Activated CD8-positive, alpha-beta T cell treated with anti-CD3 and anti-CD28 coated beads, Interleukin-2, amount 10 ng/mL, durations not matched to agents 7 days and 5 days (primary cell): ENCODE results near the gene FOXC2. TPM values are rescaled to one million over a fixed set of nuclear protein-coding genes. Genes with fewer than 3 reads are reported as not detected.
"Not testable (repeated sequence)": the region's sequence is repeated elsewhere in the genome, so short reads cannot be mapped to it uniquely, and the experiment has no call there.

Source experiments
- ATAC-seq: fragments of 150-1000 bp; cut with Tn5 transposase; one replicate; pipeline ENCODE4 v1.10.0; 2021; ENCODE audit warnings: moderate library complexity
- CTCF ChIA-PET: fragments of 350-600 bp; sonication (Branson Sonifier 250); formaldehyde crosslinking; loops from one replicate; lab custom pipeline; 2021; ENCODE audit warnings: antibody characterized with exemption; lab: Charles Lee
- POLR2A ChIA-PET: fragments of 350-600 bp; sonication (Branson Sonifier 250); formaldehyde crosslinking; loops from one replicate; lab custom pipeline; 2021; ENCODE audit warnings: antibody characterized with exemption; lab: Charles Lee
- DNase-seq: peaks from one replicate; pipeline ENCODE4 v3.0.0-alpha.2; 2020
- H3K27ac Mint-ChIP-seq: one replicate; pipeline ENCODE4 v1.8.0; 2021; ENCODE audit warnings: mild to moderate bottlenecking, mixed read lengths
- H3K27me3 Mint-ChIP-seq: one replicate; pipeline ENCODE4 v1.8.0; 2021; ENCODE audit warnings: low read depth, mixed read lengths
- H3K36me3 Mint-ChIP-seq: one replicate; pipeline ENCODE4 v1.8.0; 2021; ENCODE audit warnings: low read depth, mixed read lengths
- H3K4me1 Mint-ChIP-seq: one replicate; pipeline ENCODE4 v1.8.0; 2021; ENCODE audit warnings: low read depth, mixed read lengths
- H3K4me3 Mint-ChIP-seq: one replicate; pipeline ENCODE4 v1.8.0; 2021; ENCODE audit warnings: mild to moderate bottlenecking, mixed read lengths
- H3K9me3 Mint-ChIP-seq: one replicate; pipeline ENCODE4 v1.8.0; 2022; ENCODE audit warnings: mixed read lengths; ENCODE audit not compliant: insufficient read depth
- total RNA-seq, 2 experiments: library from RNA; stranded (reverse); gene quantifications; one replicate each; pipeline ENCODE4 v1.2.3, GENCODE V29; 2021

Gene FOXC2
- total RNA-seq, 2 experiments from 2014 or later, result not detected

DNA sequence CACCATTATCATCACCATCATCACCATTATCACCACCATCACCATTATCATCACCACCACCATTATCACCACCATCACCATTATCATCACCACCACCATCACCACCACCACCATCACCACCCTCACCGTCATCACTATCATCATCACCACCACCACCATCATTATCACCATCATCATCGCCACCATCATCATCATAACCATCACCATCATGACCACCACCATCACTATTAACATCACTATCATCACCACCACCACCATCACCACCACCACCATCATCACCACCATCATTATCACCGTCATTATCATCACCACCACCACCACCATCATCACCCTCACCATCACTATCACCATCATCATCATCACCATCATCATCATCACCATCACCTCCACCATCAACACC lies 20.9 kb downstream of the FOXC2 start:
- DNase-seq, result no peak
- ChIA-PET CTCF (no interaction called here), POLR2A (no interaction called here)
- Mint-ChIP-seq H3K9me3 (no peaks in the 10 kb centered on the region), H3K27me3 (peaks cover 13% of the 10 kb centered on the region), H3K4me3 (no peak overlapping the region), H3K27ac (no peak overlapping the region), H3K36me3 (no peaks in the 10 kb centered on the region), H3K4me1 (no peaks in the 10 kb centered on the region)
- no peak for ATAC-seq

- POLR2A ChIA-PET, H3K36me3 Mint-ChIP-seq, H3K4me1 Mint-ChIP-seq, DNase-seq, H3K27ac Mint-ChIP-seq, H3K9me3 Mint-ChIP-seq, CTCF ChIA-PET, H3K4me3 Mint-ChIP-seq, ATAC-seq: not testable (repeated sequence)
- H3K27me3 Mint-ChIP-seq, result peaks cover 13% of the 10 kb centered on the region
Measured at GRCh38 chr16:86587955-86588354, 21.3 kb downstream of the FOXC2 start.

DNA sequence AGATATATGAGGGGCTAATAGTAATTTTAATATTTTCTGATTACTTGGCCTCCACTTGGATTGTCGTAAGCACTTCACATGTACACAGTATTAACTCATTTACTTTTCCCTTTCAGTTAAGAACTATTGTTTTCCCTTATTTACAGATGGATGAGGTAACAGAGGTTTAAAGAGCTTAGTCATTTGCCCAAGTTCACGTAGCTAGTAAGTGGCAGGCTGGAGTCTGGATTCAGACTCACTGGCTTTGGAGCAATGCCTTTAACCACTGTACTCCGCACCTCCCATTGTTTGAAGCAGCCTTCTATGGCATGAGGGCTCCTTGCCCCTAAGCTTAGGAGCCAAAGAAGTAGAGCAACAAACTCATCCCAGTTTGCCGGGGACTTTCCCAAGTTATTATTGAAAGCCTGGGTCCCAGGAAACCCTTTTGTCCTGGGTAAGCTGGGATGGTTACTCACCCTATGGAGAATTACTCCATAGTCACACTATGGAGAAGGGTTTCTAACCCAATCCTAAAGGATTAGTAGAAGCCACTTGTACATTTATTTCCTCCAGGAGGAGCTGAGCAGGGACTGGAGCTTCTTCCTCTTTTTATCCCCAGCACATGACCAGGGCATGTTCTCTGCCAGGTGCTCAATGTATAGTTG lies 24.0 kb downstream of the FOXC2 start:
- no peaks in the 10 kb centered on the region for H3K36me3 Mint-ChIP-seq
- no peak overlapping the region for H3K4me3 Mint-ChIP-seq

GRCh38 chr16:86591270-86591669 lies 24.6 kb downstream of the FOXC2 start:
- no peak for ATAC-seq
- no peaks in the 10 kb centered on the region for H3K9me3 Mint-ChIP-seq
- ChIA-PET CTCF (no interaction called here), POLR2A (no interaction called here)
- H3K4me1 Mint-ChIP-seq, result peaks cover 7% of the 10 kb centered on the region
- no peak overlapping the region for H3K27ac Mint-ChIP-seq
- peaks cover 28% of the 10 kb centered on the region for H3K27me3 Mint-ChIP-seq
- H3K36me3 Mint-ChIP-seq, result no peaks in the 10 kb centered on the region
- DNase-seq, result no peak
- no peak overlapping the region for H3K4me3 Mint-ChIP-seq

More for the DNA sequence above, 24.0 kb downstream of the FOXC2 start:
- no peak for ATAC-seq
- no peak for DNase-seq
- no peaks in the 10 kb centered on the region for H3K9me3 Mint-ChIP-seq
- H3K27me3 Mint-ChIP-seq, result peaks cover 28% of the 10 kb centered on the region
- CTCF ChIA-PET, result no interaction called here
- no peak overlapping the region for H3K27ac Mint-ChIP-seq
- H3K4me1 Mint-ChIP-seq, result peaks cover 7% of the 10 kb centered on the region
- POLR2A ChIA-PET, result no interaction called here

- Mint-ChIP-seq H3K4me1 (peaks cover 7% of the 10 kb centered on the region), H3K27ac (no peak overlapping the region), H3K4me3 (no peak overlapping the region), H3K36me3 (no peaks in the 10 kb centered on the region), H3K27me3 (peaks cover 37% of the 10 kb centered on the region), H3K9me3 (no peaks in the 10 kb centered on the region)
- ATAC-seq (no peak), DNase-seq (no peak)
- CTCF ChIA-PET, result no interaction called here
- POLR2A ChIA-PET, result no interaction called here
Measured at GRCh38 chr16:86593913-86594620, 27.4 kb downstream of the FOXC2 start.

- CTCF ChIA-PET, result no interaction called here
Measured at GRCh38 chr16:86594721-86595120, 28.1 kb downstream of the FOXC2 start.

GRCh38 chr16:86595983-86596605 lies 29.5 kb downstream of the FOXC2 start:
- DNase-seq (no peak), ATAC-seq (no peak)
- ChIA-PET CTCF (no interaction called here), POLR2A (no interaction called here)
- H3K36me3 Mint-ChIP-seq, result no peaks in the 10 kb centered on the region
- no peak overlapping the region for H3K27ac Mint-ChIP-seq
- H3K4me3 Mint-ChIP-seq, result no peak overlapping the region
- H3K9me3 Mint-ChIP-seq, result no peaks in the 10 kb centered on the region
- H3K27me3 Mint-ChIP-seq, result peaks cover 49% of the 10 kb centered on the region
- peaks cover 7% of the 10 kb centered on the region for H3K4me1 Mint-ChIP-seq

More at GRCh38 chr16:86594721-86595120, 28.1 kb downstream of the FOXC2 start:
- Mint-ChIP-seq H3K4me3 (no peak overlapping the region), H3K27ac (no peak overlapping the region), H3K9me3 (no peaks in the 10 kb centered on the region), H3K27me3 (peaks cover 41% of the 10 kb centered on the region), H3K36me3 (no peaks in the 10 kb centered on the region), H3K4me1 (peaks cover 7% of the 10 kb centered on the region)
- DNase-seq (no peak), ATAC-seq (no peak)
- POLR2A ChIA-PET, result no interaction called here

DNA sequence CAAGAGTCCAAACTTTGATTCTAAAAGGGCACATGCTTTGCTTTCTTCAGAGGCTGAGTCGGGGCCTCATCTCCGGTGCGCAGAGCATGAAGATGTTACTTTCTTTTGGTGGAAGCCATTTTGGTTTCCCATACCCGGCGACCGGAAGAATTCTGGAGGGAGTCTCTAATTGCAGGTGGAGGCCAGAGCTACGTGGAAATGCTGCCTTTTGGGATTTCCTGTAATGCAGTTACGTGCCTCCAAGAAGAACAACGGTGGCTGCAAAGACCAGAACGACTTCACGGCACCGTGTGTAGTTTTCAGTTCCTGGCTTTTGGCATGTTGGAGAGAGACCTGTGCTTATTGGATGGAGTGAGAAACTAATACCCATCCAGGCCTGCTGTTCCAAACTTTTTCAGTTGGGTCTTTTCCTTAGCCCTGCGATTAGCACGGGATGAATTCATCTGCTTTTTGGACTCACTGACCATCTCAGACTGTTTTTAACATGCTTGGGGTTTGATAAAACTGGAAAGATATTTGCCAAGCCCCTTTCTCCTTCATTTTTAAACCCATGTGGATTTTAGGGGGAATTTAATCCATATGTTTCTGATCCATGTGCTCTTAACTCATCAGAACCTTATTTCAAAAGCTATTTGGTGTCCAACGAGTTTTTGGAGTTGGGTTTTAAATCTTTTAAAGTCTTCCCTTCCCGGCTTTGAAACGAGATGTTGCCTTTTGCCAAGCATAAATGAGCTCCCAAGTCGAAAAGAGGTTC lies 30.7 kb downstream of the FOXC2 start:
- Mint-ChIP-seq H3K27ac (no peak overlapping the region), H3K36me3 (no peaks in the 10 kb centered on the region), H3K4me1 (peaks cover 7% of the 10 kb centered on the region), H3K9me3 (no peaks in the 10 kb centered on the region), H3K27me3 (peaks cover 40% of the 10 kb centered on the region), H3K4me3 (no peak overlapping the region)
- ChIA-PET POLR2A (no interaction called here), CTCF (no interaction called here)
- no peak for ATAC-seq
- no peak for DNase-seq

DNA sequence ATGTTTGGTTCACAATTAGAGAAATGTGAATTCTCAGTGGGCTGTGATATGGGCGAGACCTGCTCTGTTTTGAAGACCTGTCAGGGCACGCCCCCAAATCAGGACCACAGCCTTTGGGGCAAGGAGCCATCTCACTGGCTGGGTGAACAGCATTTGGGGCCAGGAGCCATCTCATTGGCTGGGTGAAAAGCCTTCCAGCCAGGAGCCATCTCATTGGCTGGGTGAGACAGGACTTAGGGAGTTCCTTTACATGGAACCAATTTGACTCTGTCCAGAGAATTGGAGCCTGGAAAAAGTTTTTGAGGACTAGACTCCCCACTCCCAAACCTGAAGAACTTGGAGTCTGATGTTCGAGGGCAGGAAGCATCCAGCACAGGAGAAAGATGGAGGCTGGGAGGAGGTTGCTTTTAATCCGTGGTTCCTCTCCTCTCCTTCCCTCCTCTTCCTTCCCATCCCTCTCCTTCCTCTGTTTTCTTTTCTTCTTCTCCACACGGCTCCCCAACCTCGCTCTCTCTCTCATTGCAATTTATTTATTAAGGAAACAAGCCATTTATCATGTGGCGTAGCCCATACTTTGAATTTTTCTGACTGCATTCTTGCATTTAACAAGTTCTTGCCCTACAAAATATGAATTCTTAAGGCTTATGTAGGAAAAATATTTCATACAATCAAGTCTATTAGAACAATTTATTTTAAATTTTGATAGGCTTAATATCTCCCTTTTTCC lies 31.4 kb downstream of the FOXC2 start:
- Mint-ChIP-seq H3K27me3 (peaks cover 38% of the 10 kb centered on the region), H3K4me3 (no peak overlapping the region), H3K4me1 (peaks cover 5% of the 10 kb centered on the region), H3K9me3 (no peaks in the 10 kb centered on the region), H3K36me3 (no peaks in the 10 kb centered on the region), H3K27ac (no peak overlapping the region)
- ATAC-seq, result no peak
- DNase-seq, result no peak
- ChIA-PET CTCF (no interaction called here), POLR2A (no interaction called here)

DNA sequence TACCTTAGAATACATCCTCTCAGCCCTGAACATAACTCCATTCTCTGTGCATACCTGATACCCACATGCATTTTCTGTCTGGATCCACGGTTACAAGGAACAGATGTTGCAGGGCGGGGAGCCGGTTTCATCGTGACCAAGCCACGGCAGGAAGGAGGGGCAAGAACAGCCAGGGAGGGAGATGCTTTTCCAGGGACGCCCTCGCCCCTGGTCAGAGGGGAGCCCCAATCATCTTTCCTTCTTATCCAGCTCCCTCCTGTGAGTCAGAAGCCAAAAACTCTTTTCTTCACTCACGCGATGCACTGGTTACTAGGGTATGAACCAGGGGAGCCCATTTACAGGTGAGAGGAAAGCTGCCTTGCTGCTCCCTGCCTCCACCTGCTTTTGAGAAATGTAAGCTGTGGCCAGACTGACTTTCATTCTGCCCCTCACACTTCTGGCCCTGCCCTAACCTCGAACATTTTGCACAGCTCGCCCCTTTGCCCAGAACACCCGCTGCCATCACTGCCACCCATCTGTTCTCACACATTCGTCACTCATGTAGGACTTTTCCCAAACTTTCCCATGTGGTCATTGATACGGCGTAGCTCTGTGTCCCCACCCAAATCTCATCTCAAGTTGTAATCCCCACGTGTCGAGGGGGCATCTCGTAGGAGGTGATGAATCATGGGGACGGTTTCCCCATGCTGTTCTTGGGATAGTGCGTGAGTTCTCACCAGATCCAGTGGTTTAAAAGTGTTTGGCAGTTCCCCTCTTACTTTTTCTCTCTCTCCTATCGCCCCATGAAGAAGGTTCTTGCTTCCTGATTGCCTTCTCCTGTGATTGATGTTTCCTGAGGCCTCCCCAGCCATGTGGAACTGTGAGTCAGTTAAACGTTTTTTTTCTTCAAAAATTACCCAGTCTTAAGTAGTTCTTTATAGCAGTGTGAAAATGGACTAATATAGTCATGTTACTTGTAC lies 32.3 kb downstream of the FOXC2 start:
- DNase-seq, result no peak
- H3K4me3 Mint-ChIP-seq, result no peak overlapping the region
- no peaks in the 10 kb centered on the region for H3K4me1 Mint-ChIP-seq
- peaks cover 30% of the 10 kb centered on the region for H3K27me3 Mint-ChIP-seq
- H3K36me3 Mint-ChIP-seq, result no peaks in the 10 kb centered on the region
- H3K27ac Mint-ChIP-seq, result no peak overlapping the region
- no peaks in the 10 kb centered on the region for H3K9me3 Mint-ChIP-seq
- ChIA-PET POLR2A (no interaction called here), CTCF (no interaction called here)
- ATAC-seq, result no peak

- ATAC-seq (no peak), DNase-seq (no peak)
- Mint-ChIP-seq H3K4me3 (no peak overlapping the region), H3K4me1 (peaks cover 13% of the 10 kb centered on the region), H3K27ac (no peak overlapping the region), H3K9me3 (no peaks in the 10 kb centered on the region), H3K36me3 (no peaks in the 10 kb centered on the region), H3K27me3 (peaks cover 22% of the 10 kb centered on the region)
- ChIA-PET CTCF (no interaction called here), POLR2A (no interaction called here)
Measured at GRCh38 chr16:86601356-86601755, 34.7 kb downstream of the FOXC2 start.
